ENCODE measurements around the gene DPRX.

The DPRX gene

GRCh38 chr19:53600217-53600616 is 31.6 kb upstream of the DPRX start:
- TF ChIP-seq CTCF (IDR thresholded peaks at IDR 0.05): no peak

GRCh38 chr19:53606031-53606430 is 25.8 kb upstream of the DPRX start:
- TF ChIP-seq CTCF (IDR thresholded peaks at IDR 0.05): no peak

GRCh38 chr19:53608381-53608780 is 23.4 kb upstream of the DPRX start:
- TF ChIP-seq CTCF (IDR thresholded peaks at IDR 0.05): no peak

GRCh38 chr19:53612762-53613526 is 18.9 kb upstream of the DPRX start:
- no peak for TF ChIP-seq CTCF (IDR thresholded peaks at IDR 0.05)

- no peak for TF ChIP-seq CTCF (IDR thresholded peaks at IDR 0.05)
Observed at GRCh38 chr19:53621885-53622740, 9.7 kb upstream of the DPRX start.

- no peak for TF ChIP-seq CTCF (IDR thresholded peaks at IDR 0.05)
Observed at GRCh38 chr19:53624771-53625545, 6.8 kb upstream of the DPRX start.

GRCh38 chr19:53626486-53626885 is 5.3 kb upstream of the DPRX start:
- no peak for TF ChIP-seq CTCF (IDR thresholded peaks at IDR 0.05)
